Stimulated activated CD4-positive, alpha-beta T cell treated with anti-CD3 and anti-CD28 coated beads, Interleukin-15, amount 100 ng/mL, for 1 hour (primary cell): ENCODE data around the gene EPN3.

ENCODE experiments used
- DNase-seq, 2 donors: peaks; one replicate each; pipeline ENCODE4 v3.0.0-alpha.2; 2020; ENCODE audit warnings: low read depth in 1 of 2, low spot score in 1 of 2

The EPN3 gene

DNA sequence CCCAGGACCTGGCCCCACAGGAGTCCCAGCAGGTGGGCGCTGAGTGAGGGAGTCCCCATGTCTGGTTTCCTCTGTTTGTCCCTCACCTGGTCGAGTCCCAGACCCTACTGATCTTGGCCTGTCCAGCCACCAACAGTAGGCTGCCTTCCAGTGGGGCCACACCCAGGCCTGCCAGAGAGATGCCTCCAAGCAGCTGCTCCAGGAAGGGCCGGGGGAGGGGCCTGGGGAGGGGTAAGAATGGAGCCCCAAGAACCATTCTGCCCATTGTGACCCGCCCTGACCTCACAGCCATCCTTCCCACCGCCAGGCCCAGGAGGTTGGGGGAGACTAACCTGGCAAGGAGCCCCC is 15.2 kb downstream of the EPN3 start:
- DNase-seq: no peak

DNA sequence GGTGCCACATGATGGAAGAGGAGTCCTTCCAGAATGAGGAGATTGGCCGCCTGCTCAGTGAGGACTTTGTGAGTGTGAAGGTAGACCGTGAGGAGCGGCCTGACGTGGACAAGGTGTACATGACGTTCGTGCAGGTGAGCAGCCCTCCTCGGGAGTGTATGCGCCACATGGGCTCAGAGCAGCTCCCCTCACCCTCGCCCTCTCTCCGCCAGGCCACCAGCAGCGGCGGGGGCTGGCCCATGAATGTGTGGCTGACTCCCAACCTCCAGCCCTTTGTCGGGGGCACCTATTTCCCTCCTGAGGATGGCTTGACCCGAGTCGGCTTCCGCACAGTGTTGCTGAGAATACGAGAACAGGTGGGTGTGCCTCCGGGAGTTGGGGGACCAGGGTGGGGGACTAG is 16.3 kb downstream of the EPN3 start:
- DNase-seq: no peak

DNA sequence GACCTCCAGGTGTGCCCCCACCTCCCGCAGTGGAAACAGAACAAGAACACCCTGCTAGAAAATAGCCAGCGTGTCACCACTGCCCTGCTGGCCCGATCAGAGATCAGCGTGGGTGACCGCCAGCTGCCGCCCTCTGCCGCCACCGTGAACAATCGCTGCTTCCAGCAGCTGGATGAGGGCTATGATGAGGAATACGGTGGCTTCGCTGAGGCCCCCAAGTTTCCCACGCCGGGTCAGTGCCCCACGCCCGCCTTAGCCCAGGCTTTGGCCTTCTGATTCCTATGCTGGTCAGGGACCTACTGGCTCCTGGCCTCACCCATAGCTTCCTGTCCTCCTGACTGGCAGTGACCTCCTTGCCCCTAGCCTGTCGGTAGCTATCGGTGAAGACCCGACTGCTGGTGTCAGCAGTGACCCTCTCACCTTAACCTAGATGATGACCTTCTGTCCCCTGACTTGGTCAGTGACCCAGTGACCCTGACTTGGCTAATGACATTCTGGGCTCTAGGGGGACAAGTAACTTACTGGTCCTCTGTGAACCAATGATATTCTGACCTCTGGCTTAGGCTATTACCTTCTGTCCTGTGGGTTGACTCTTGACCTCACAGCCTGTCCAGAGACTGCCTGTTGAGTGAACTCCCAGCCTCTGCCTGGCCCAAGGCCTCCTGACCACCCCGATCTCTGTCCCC is 16.9 kb downstream of the EPN3 start:
- no peak for DNase-seq

DNA sequence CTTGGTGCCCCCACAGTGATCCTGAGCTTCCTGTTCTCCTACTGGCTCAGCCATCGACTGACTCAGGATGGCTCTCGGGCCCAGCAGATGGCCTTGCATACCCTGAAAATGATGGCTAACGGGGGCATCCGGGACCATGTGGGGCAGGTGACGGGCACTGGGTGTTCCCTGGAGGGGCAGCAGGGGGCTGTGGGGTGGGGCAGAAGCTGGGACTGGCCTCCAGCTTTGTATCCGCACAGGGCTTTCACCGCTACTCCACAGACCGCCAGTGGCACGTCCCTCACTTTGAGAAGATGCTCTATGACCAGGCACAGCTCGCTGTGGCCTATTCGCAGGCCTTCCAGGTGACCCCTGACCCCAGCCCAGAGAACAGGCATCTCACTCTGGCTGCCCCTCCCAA is 17.4 kb downstream of the EPN3 start:
- no peak for DNase-seq

DNA sequence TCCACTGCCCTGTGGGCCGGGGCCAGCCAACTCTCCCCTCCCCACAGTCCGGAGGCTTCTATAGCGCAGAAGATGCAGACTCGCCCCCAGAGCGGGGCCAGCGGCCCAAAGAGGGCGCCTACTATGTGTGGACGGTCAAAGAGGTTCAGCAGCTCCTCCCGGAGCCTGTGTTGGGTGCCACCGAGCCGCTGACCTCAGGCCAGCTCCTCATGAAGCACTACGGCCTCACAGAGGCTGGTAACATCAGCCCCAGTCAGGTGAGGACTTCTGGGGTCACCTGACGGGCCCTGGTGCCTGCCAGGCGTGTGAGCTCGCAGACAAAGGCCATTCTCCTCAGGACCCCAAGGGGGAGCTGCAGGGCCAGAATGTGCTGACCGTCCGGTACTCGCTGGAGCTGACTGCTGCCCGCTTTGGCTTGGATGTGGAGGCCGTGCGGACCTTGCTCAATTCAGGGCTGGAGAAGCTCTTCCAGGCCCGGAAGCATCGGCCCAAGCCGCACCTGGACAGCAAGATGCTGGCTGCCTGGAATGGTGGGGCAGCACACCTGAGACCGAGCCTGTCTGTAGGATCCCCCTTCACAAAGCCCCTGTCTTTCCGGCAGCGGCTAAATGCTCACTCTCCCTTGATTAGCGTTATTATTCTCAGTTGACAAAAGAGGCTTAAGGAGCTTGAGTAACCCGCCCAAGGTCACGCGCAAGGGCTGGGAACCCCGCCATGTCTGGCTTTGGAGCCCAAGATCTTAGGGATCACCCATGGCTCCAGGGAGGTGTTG is 18.3 kb downstream of the EPN3 start:
- no peak for DNase-seq

DNA sequence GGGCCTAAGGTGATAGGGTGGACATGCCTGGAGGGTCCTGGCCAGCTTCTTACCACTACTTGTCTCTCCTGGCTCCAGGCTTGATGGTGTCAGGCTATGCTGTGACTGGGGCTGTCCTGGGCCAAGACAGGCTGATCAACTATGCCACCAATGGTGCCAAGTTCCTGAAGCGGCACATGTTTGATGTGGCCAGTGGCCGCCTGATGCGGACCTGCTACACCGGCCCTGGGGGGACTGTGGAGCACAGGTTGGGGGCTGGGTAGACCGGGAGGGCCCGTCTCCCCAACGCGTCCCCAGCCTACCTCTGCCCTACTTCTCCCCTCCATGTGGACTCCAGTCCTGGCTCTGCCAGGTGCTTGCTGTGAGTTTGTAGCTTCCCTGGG is 18.9 kb downstream of the EPN3 start:
- no peak for DNase-seq

DNA sequence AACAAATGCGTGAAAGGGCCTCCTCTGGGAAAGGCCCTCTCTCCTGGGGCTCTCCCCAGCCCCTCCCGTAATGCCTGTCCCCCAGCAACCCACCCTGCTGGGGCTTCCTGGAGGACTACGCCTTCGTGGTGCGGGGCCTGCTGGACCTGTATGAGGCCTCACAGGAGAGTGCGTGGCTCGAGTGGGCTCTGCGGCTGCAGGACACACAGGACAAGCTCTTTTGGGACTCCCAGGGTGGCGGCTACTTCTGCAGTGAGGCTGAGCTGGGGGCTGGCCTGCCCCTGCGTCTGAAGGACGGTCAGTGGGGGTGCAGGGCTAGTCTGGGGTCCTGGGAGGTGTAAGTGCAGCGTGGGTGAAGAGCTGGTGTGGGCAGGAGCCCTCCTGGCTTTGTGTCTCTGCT is 19.3 kb downstream of the EPN3 start:
- no peak for DNase-seq

DNA sequence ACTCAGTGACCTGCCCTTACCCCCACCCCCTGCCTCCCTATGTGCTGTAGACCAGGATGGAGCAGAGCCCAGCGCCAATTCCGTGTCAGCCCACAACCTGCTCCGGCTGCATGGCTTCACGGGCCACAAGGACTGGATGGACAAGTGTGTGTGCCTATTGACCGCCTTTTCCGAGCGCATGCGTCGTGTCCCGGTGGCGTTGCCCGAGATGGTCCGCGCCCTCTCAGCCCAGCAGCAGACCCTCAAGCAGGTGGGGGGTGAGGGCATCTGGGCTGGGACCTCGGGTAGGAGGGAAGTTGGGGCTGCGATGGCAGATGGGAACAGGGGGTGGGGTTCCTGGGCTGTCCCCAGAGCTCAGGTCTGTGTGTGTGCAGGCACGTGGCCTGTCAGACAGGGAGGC is 21.7 kb downstream of the EPN3 start:
- no peak for DNase-seq

DNA sequence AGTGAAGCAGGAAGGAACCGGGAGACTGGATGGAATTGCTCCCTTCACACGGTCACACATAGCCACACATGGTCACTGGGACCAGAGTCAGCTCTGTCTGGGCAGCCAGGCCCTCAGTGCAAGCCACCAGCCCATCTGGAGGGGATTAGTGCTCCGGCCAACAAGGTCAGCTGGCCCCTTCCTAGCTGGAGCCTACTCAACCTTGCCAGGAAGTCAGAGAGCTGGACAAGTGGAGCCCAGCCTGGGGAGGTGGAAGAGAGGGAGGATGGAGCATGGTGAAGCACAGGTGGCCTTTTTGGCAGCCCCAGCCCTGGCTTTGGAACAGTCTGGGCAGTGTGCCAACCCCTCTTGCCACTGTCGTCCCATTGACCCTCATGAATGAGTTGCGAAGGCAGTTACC is 24.3 kb downstream of the EPN3 start:
- no peak for DNase-seq

DNA sequence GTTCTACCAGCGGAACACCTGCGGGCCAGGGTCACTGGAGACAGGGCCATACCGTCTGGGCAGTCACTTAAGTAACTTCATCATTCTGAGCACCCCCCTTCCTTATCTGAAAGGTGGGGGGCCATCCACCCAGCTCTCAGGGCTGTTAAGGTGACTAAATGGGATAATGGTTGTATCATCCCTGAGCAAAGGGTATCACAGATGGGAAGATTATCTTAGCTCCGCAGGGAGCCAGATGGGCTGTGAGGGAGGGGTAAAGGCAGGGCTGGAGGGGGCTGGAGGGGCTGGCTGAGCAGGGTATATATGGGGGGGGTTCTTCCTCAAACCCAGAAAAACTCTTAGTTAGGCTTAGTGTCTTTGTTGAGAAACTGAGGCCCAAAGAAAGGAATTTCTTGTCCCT is 25.1 kb downstream of the EPN3 start:
- no peak for DNase-seq

DNA sequence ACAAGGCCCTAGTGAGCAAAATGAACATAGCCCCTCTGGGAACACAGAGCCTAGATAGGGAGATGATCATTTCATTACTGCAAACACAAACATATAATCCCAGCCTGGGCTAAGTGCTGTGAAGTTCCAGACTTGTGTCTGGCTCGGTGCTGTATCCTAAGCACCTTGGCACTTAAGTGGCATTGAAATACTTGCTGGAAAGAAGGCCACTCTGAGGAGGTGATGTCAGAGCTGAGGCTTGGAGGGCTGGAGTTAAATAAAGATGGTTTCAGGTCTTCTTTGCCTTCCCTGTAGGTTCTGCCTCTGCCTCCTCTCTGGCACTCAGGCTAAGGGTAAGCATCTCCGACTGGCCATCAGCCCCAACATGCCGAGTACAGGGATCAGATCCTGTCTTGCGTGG is 25.6 kb downstream of the EPN3 start:
- no peak for DNase-seq

DNA sequence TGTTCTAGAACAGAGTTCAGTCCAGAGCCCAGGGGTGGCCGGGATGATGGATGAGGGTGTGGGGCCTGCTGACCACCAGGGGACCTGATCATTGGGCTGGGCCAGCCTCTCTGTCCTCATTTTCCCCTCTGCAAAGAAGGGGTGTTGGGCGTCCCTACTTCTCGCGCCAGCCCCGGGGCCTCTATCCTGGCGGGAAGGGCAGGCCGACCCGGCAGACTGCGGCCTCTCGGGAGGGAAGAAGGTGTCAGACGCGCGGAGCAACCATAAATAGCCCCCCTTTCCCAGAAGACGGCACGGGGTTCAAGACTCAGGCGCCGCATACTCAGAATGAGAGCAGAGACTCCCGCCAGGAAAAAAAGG is 26.0 kb downstream of the EPN3 start:
- DNase-seq: no peak

DNA sequence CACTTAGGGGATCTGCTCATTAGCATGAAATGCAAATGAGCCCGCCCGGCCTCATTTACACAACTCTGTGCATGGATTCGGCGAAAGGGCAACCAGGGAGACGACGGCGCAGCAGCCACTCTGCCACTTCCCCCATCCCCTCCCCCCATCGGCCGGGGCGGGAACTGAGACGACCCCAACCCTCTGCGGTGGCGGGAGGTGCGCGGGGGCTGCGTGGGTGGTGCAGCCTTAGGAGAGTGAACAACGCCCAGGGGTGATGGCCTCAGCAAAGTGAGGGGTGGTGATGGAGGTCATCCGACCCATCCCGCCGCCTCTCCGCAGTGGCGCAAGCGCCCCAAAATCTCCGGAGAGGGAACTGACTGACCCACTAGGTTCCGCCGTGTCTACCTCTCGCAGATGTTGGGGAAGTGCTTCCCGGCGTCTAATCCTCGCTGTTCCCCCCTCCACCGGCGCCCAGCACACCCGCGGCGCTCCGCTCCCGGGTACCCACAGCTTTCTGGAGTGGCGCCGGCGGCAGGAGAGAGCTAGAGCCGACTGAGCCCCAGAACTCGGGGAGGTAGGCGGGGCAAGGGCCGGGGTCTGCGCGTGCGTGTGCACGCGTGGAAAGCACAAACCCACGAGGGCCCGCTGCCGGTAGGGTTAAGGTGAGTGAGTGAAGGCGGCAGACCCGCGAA is 26.5 kb downstream of the EPN3 start:
- DNase-seq: no peak

DNA sequence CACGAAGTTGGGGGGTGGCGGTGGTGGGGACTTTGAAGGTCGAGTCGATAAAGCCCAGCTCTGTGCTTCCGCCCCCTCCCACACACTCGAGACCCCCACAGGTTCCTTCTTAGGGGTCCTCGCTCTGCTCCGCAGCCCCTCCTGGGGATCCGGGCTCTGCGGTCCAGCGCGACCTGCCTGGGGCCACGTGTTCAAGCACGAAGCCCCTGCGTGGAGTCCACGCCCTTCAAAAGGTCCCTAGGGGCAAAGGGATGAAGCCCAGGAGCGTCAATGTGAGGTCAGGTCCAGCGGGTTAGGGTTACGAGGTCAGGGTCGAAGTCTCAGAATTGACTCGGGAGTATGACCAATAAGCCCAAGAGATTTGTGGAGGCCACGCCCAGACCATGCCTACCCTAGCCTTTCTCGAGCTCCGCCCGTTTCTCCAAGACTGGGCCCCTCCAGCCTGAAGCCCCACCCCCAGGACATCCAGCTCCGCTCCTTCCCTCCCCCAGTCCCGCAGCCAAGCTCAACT is 27.2 kb downstream of the EPN3 start:
- no peak for DNase-seq

DNA sequence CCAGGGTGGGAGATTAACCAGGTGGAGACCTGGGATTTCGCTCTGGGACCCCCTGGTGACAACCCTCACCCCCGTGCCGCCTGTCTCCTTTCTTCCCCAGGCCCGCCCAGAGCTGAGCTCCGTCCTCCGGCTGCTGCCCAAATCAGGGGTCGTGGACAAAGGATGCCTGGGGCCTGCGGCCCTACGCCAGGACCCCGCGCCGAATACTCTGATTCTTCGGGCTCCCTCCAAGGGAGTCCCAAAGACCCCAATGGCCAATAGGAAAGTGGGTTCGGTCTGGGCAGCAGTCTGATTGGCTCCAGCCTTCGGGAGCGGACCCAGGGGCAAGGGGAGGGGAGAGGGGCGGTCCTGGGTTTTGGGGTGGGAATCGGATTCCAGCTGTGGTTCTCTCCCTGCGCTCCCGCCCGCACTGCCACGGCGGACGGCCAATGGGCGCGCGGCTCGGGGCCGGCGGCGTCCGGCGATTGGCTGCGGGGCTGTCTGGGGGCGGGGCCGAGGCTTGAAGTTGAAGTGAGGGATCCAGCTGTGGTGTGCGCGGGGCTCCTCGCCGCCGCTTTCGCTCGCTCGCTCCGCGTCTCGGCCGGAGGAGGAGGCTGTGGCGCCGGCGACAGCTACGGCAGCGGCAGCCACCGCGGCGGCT is 27.8 kb downstream of the EPN3 start, which contains the start of gene CACNA1G:
CACNA1G (plus strand) TSS at position 531 of the 640 bp plus-strand sequence. CDS start 745 bp downstream, outside the sequence.
- DNase-seq: peak; percentile 76 to 84

DNA sequence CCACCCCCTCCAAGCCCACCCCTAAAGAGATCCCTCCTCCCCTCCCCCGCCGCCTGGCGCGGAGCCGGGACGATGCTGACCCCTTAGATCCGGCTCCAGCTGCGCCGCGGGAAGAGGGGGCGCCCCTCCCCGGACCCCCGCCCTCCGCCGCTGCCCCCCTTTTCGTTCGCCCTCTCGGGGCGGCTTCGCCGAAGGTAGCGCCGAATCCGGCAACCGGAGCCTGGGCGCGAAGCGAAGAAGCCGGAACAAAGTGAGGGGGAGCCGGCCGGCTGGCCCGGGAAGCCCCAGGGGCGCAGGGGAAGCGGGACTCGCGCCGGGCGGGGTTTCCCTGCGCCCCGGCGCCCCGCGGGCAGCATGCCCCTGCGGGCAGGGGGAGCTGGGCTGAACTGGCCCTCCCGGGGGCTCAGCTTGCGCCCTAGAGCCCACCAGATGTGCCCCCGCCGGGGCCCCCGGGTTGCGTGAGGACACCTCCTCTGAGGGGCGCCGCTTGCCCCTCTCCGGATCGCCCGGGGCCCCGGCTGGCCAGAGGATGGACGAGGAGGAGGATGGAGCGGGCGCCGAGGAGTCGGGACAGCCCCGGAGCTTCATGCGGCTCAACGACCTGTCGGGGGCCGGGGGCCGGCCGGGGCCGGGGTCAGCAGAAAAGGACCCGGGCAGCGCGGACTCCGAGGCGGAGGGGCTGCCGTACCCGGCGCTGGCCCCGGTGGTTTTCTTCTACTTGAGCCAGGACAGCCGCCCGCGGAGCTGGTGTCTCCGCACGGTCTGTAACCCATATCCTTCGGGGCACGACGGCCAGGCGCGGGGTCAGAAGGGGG is 28.6 kb downstream of the EPN3 start:
- DNase-seq: no peak

DNA sequence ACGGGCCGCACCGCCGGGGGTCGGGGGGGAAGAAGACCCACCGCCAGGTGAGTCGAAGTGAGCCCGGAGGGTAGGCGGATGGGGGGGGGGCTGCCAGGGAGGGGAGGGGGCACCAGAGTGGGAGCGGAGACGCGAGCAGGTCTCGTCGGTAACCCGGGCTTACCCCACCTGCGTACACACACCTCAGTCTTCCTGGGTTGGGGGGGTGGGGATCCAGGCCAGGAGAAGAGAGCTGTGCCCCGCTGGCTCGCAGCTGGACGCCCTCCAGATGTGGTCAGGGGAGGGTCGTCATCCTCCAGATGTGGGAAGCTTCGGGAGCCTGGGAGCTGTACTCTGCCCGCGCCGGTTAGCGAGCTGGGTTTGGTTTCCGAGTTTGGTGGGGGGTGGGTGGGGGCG is 29.2 kb downstream of the EPN3 start:
- DNase-seq: no peak

DNA sequence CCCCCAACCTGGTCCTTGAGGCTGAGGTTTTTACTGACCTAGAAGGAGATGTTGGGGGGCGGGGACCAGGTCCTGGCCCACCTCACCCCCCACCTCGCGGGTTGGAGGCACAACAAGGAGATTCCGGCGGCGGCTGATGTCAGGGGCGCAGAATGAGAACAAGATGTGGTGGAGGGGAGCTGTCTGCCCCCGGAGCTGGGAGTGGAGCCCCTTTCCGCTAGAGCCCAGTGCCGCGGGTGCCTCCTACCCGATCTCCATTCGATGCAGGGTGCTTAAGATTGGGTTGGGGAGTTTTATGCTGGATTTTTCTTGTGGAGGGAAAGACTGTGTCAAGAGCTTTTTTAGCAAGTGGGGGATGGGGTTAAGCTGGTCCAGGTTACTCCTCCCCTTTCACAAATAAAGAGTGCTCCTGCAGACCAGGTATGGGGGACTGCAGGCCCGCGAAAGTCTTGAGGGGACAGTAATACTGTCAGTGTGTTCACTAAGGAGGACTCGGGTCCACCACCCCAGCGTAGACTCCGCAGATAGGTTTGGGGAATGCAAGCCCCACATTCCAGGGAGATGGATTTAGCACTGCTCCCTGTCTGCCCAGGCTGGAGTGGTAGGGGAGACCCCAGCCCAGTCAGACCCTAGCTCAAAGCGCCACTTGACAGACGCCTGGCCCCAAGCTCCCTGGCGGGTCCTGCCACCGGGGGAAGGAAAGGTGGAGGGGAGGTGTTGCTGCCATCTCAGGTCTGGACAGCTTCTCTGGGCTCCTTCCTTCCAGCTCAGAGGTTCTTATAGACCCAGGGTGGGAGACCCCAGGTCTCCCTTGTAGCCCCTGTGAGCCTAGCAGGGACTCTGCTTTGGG is 29.9 kb downstream of the EPN3 start:
- DNase-seq: no peak

DNA sequence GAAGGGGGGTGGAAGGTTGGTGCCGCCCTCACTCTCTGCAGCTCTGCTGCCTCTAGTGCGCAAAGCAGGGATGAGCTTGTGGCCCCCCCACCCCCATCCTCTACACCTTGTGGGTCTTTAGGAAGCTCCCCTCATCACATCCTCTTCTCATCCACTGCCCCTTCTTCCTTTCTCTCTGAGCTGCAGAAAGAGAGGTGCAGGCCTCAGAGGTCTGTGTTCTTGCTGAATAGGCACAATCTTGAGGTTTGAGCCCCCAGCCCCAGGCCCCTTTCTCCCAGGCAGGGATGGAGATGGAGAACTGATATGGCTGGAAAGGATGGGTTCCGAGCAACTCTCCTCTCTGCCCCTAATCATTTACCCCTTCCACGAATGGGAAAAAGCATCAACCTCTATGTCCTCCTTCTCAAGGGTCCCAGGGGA is 30.6 kb downstream of the EPN3 start:
- no peak for DNase-seq

DNA sequence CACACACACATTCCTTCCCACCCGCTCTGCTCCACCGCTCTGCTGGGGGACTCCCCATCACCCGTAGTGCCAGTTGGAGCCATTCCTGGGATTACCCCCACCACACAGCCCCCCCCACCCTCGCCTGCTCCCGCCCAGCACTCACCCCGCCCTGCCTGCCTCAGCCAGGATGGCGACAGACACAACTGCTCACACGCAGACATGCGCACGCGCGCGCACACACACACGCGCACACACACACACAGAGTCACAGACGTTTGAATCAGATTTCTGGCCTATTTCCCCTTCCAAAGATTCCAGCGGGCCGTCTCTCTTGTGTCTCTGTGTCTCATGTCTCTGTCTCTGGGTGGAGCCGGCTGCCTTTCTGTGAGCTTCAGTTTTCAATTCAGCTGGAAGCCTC is 32.4 kb downstream of the EPN3 start:
- DNase-seq: no peak
